ENCODE measurements around the gene CDH4.
"Not testable (repeated sequence)": the region's sequence is repeated elsewhere in the genome, so short reads cannot be mapped to it uniquely, and the experiment has no call there.

The CDH4 gene

DNA sequence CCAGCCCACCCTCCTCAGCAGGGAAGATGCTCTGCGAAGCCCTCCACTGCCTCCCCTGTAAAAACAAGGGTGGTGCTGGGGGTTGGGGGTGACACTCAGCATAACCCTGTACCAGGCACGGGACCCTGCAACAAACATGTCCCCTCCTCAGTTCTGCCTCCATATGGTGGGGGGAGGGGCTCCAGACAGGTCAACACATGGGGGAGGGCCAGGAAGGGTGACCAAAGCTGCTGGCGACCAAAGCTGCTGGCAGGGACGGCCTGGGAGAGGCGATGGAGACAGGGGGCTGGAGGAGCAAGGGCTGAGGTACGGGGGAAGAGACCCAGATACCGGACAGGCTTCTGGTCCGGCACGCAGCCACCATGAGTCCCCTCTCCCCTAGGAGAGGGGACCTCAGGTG, 690.5 kb downstream of the CDH4 start:
- no peak for DNase-seq

GRCh38 chr20:61944967-61945366, 692.9 kb downstream of the CDH4 start:
- not testable (repeated sequence) for DNase-seq

DNA sequence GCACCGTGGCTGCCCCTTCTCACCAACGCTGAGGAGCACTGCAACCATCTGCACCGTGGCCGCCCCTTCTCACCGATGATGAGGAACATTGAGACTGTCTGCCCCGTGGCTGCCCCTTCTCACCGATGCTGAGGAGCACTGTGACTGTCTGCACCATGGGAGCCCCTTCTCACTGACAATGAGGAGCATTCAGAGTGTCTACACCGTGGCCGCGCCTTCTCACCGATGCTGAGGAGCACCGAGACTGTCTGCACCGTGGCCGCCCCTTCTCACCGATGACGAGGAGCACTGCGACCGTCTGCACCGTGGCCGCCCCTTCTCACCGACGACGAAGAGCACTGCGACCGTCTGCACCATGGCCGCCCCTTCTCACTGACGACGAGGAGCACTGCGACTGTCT, 693.4 kb downstream of the CDH4 start:
- not testable (repeated sequence) for DNase-seq

DNA sequence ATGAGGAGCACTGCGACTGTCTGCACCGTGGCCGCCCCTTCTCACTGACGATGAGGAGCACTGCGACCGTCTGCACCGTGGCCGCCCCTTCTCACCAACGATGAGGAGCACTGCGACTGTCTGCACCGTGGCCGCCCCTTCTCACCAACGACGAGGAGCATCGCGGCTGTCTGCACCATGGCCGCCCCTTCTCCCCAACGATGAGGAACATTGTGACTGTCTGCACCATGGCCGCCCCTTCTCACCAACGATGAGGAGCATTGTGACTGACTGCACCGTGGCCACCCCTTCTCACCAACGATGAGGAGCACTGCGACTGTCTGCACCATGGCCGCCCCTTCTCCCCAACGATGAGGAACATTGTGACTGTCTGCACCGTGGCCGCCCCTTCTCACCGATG, 696.0 kb downstream of the CDH4 start:
- DNase-seq = not testable (repeated sequence)

GRCh38 chr20:61948586-61949362, 696.7 kb downstream of the CDH4 start:
- DNase-seq = no peak

DNA sequence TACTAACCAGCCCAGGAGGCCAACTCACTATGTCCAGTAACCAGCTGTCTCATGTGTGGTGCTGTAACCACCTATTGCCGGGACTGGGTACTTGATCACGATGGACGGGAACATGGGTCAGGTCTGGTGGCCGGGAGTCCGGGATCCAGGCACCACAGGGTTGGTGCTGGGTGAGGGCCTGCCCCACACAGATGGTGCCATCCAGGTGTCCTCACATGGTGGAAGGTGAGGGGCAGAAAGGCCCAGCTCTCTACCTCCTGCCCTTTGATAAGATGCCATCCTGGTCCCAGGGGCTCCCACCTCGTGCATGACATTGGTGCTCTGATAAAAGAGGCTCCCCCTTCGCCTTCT, 697.3 kb downstream of the CDH4 start:
- no peak for DNase-seq

GRCh38 chr20:61949714-61950640, 697.9 kb downstream of the CDH4 start:
- DNase-seq = no peak

- DNase-seq = no peak
Measured at GRCh38 chr20:61950641-61951071, 698.6 kb downstream of the CDH4 start.

DNA sequence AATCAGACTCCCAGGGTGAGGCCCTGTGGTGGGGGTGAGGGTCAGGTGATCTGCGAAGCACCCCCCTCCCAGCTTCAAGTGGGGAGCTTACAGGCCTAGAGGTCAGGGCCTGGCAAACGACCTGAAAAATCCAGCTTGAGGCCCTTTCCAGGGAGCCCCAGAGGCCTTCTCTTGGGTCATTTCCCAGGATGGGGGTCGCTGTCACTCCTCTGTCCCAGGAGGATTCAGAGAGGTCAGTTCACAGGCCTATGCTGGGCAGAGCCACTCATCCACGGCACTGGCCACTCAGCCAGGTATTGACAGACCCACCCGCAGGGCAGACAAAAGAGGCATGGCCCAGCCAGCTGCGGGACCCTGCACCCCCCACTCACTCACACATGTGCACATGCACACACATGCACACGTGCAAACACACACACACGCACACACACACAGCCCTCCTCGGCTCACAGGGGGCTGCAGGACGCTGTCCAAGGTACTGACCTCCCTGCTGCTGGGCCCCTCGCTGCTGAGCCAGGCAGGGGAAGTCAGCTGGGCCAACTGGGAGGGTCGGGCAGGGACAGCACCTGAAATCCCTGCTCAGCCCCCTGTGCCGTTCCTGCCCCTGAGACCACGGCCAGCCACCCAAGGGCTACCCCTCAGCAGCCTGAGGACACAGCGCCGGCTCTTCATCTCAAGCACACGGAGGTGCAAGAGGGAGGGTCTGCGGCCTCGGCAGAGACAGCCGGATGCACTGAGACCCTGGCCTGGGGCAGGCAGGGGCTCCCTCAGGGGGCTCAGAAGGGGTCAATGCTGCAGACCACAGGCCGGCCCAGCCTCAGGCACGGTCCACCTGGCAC, 699.9 kb downstream of the CDH4 start:
- DNase-seq = no peak

- no peak for DNase-seq
Measured at GRCh38 chr20:61953037-61954021, 701.3 kb downstream of the CDH4 start.

- DNase-seq = no peak
Measured at GRCh38 chr20:61954276-61955021, 702.4 kb downstream of the CDH4 start.

- DNase-seq = no peak
Measured at GRCh38 chr20:61955668-61956395, 703.8 kb downstream of the CDH4 start.

DNA sequence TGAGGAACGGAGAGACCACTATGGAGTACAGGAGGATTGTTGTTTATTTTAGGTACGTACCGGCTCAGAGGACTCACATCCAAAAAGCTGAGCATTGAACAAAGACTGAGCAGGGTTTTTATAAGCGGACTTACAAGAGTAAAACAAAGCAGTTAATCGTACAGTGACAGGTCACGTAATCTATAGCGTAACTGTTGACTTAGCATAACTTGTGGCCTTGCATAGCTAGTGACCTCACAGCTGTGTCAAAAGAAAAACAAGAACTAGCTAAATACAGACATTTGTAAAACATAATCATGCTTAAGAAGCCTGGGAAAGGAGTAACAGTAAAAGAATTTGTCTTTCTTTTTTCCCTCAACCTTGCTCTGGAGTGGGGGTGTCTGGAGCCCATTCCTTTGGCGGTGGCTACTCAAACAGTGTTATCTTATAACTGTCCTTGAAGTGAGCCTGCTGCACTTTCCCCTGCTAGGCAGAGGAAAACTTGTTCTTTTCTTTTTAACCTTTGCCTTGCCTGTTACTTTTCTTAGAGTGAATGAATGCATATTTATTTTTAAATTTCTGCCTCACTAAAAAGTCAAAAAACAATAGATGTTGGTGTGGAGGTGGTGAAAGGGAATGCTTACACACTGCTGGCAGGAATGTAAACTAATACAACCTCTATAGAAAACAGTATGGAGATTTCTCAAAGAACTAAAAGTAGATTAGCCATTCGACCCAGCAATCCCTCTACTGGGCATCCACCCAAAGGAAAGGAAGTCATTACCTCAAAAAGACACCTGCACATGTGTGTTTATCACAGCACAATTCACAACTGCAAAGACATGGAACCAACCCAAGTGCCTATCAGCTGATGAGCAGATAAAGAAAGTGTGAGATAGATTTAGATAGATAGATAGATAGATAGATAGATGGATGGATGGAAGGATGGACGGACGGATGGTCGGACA, 704.6 kb downstream of the CDH4 start:
- DNase-seq = no peak

GRCh38 chr20:61957961-61958715, 706.1 kb downstream of the CDH4 start:
- DNase-seq = no peak

GRCh38 chr20:61958773-61959700, 707.0 kb downstream of the CDH4 start:
- peak in 5 of 56 donors; percentile 8 to 46 (median 32) for DNase-seq

GRCh38 chr20:61960836-61961235, 708.8 kb downstream of the CDH4 start:
- no peak for DNase-seq

Data from amygdala (tissue), 56 donors.